Epidermal melanocyte (primary cell): Measurements from ENCODE around the gene ACMSD.

Source experiments
- DNase-seq: peaks from one replicate; pipeline ENCODE4 v3.0.0; 2011; ENCODE audit warnings: low spot score; ENCODE audit not compliant: insufficient read length

The ACMSD gene

GRCh38 chr2:134944975-134945374 is 106.6 kb downstream of the ACMSD start:
- no peak for DNase-seq

DNA sequence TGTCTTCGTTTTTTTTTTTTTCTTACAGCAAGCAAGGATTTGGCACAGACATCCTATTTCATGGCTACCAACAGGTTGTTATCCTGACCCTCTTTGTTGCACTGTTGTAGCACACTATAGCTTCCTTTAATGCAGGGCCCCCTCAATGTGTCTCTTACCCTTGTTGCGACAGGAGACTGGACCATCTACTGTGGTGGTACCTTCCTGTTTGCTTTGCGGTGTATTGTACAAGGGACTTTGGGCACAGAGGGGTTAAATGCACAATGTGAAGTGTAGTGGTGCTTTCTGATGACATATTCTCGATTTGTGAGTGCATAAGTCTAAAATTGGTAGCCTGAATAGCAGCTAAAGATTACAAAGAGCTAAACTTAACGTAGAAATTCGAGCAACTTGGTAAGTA is 107.7 kb downstream of the ACMSD start:
- DNase-seq, result no peak

- DNase-seq, result no peak
Observed at GRCh38 chr2:134949981-134950708, 111.7 kb downstream of the ACMSD start.

DNA sequence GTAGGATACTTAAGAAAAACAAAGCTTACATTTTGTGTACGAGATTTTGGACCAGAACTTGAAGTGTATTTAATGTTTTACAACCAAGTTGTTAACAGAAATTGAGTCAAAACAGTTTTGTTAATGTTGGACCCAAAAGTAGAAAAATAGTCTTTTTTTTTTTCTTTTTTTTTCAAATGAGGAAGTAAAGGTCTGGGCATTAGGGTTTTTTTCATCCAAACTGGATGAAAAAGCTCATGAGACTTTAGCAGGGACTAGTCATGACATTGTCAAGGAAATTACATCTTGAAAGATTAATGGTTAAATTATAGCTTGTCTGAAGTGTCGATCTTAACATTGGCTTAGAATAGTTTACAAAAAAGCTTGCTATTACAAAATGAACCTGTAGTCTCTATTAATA is 112.5 kb downstream of the ACMSD start:
- no peak for DNase-seq
